COLO668 (cell line): Measurements from ENCODE around the gene TMOD2.

Experiments
- DNase-seq: peaks from one replicate; lab custom pipeline; 2025; ENCODE audit not compliant: unreplicated experiment; lab: John Stamatoyannopoulos, UW

The TMOD2 gene

DNA sequence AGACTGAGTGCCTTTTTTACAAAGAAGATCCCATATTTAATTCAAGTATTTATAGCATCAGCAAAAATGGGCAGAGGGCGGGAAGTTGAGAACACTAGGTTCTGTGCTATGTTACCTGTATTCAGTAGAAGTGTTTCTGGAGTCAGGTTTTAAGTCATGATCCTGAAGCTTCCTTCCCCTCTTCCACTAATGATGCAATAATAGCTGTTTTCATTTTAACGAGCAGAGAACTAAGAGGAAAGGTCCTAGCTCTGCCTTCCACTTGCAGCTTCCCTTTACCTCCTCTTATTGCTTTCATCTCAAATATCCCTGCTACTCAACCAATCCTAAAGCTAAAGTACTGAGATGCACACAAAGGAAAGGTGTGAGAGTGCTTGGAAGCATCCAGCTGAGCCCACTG is 61.2 kb downstream of the TMOD2 start:
- no peak for DNase-seq

GRCh38 chr15:51814606-51815005 is 63.2 kb downstream of the TMOD2 start:
- no peak for DNase-seq

- no peak for DNase-seq
These were observed 65.2 kb downstream of the TMOD2 start for GRCh38 chr15:51816611-51817010.

DNA sequence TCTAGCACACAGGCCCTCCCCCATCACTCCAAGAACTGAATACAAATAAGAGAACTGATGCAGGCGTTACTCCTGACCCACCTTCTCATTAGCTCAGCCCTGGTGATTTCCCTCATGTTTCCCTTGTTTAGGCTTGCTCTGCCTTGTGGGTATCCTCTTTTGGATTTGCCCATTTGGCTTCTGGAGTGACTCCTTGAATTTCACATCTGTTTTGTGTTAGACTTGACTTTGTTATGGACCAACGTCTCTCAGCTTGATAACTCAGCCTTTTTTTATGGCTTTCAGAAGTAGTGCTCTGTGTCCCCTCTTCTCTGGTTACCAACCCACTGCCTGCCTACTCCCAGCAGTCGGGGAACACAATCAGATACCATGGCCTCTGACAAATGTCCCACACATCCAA is 66.8 kb downstream of the TMOD2 start:
- DNase-seq: no peak

GRCh38 chr15:51825698-51826097 is 74.3 kb downstream of the TMOD2 start:
- DNase-seq: no peak

DNA sequence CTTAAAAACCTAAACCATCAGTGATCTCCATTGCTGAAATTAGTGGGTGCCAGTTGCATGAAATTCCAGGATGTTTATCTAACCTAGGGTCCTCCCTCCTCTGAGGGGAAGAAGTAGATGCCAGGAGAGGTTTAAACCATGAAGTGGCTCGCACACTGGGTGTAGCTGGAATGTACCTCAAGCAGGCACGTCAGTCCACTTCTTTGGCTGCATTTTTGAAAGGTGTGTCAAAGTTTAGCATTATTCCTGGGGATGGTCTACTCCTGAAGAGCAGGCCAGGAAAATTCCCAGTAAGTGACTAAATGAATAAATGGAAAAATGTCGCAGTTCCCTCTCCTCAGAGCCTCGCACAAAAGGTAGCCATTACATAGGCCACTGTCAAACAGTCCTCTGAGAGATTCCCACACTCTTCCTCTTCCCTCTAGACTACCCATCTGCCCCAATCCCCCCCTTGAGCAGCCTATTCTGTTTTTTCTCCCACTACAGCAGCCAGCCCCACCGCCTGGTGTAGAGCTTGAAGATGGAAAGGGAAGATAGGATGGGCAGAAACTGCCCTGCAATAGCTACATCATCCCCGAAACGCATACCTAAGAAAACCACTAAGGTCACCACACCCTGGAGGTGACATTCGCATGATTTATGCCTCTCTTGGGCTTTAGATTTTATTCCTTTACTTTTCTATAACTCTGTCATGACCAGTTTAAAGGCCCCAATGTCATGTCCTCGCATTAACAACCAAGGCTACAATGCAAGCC is 77.4 kb downstream of the TMOD2 start:
- no peak for DNase-seq

GRCh38 chr15:51829376-51830275 is 78.2 kb downstream of the TMOD2 start, which contains the start of gene TMOD3:
Gene TMOD3, plus strand, starts transcription at chr15:51829653. Its CDS starts 33,232 bp downstream, at chr15:51862885.
- DNase-seq: peak; percentile 88

GRCh38 chr15:51830276-51830806 is 78.9 kb downstream of the TMOD2 start:
- no peak for DNase-seq

- DNase-seq: no peak
These were observed 82.4 kb downstream of the TMOD2 start for GRCh38 chr15:51833772-51834171.

DNA sequence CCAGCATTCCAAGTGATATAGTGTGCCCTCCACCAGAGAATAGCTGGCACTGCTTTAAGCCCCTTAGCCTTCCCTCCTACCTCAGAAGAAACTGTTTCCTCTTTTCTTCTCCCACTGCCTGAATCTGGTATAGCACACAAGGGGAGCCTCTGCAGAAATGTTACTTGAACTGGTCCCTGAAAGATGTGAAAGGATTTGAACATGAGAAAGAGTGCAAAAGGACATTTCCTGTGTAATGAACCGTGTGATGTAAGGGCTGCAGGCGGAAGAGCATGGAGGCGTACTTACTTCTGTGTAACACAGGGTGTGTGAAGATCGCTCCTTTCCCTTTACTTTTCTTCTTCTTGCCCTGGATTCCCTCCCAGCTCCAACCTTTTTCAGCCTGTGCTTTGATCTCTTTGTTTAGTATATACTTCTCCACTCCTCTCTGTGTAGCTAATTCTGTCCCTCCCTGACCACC is 86.4 kb downstream of the TMOD2 start:
- DNase-seq: no peak

GRCh38 chr15:51838270-51838669 is 86.9 kb downstream of the TMOD2 start:
- DNase-seq: no peak

DNA sequence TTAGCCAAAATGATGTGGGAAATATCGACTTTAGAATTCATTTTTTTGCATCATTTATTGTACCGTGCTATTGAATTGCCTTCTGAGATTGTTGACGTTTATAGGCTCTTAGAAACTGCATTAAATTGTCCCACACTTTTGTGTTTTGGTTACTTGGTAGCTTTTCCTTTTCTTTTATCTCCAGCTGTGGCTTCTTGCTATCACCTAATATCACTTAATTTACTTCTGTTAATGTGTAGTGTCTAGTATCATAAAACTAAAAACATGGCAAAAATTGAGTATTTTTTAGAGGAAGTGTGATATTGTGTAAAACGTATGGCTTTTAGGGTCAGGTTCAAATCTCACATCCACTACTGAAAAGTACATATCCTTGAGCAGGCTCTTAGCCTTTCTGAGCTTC is 89.3 kb downstream of the TMOD2 start:
- DNase-seq: no peak

- DNase-seq: no peak
These were observed 90.1 kb downstream of the TMOD2 start for GRCh38 chr15:51841406-51842040.

- DNase-seq: no peak
These were observed 90.9 kb downstream of the TMOD2 start for GRCh38 chr15:51842265-51842664.

- no peak for DNase-seq
These were observed 91.7 kb downstream of the TMOD2 start for GRCh38 chr15:51842852-51843737.

GRCh38 chr15:51844747-51845426 is 93.5 kb downstream of the TMOD2 start:
- DNase-seq: no peak

DNA sequence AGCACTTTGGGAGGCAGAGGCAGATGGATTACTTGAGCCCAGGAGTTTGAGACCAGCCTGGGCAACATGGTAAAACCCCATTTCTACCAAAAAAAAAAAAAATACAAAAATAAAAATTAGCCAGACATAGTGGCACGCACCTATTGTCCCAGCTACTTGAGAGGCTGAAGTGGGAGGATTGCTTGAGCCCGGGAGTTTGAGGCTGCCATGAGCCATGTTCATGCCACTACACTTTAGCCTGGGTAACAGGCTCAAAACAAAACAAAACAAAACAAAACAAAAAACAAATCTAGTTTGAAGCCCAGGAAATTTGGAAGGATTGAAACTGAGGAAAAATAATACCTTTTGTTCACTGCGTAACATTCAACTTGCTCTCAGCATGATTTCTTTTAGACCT is 94.7 kb downstream of the TMOD2 start:
- no peak for DNase-seq

- no peak for DNase-seq
These were observed 95.2 kb downstream of the TMOD2 start for GRCh38 chr15:51846463-51847230.

GRCh38 chr15:51848811-51849210 is 97.4 kb downstream of the TMOD2 start:
- DNase-seq: no peak
